NK-92 treated with Interleukin-12 subunit alpha and Interleukin-12 subunit beta, amount 100 ng/mL, for 24 hours (cell line): Measurements from ENCODE around the gene PRKCH.

ENCODE experiments used
- DNase-seq: peaks from one replicate; lab custom pipeline; 2025; lab: John Stamatoyannopoulos, UW

PRKCH gene

GRCh38 chr14:61553730-61554641 is 232.6 kb downstream of the PRKCH start:
- DNase-seq = no peak

DNA sequence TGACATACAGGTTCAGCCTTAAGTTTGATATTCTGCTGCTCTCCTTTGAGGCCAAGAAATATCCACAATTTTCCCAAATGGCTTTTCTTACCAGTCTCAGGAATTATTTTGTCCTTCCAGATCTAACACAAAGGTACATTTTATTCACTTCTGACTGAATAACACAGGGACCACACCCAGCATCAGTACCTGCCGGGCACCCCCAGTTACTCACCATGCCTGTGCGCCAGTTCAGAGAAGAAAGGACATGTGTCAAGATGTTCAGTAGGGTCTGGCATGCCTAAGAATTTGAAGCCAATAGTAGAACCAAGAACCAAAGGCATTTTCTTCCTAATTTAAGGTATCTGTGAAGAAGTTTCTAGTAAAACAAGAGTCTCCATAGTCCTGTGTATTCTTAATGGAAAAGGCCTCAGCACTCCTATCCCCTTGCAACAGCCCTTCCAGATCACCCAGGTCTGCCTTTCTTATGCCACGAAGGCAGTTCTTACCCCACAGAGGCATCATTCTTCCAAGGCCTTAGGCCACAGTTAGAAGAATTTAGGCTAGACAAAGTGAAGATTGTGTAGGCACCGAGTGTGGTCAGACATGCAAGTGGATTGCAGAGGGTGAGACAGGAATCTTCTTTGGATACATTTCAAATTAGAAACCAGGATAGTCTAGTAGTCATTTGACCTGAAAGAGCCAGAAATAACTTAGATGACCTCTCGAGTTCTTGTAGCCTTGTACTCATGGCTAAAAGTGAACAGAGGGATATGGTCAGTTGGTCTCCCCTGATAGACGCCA is 233.9 kb downstream of the PRKCH start:
- DNase-seq = no peak

GRCh38 chr14:61556455-61556854 is 235.1 kb downstream of the PRKCH start:
- no peak for DNase-seq

DNA sequence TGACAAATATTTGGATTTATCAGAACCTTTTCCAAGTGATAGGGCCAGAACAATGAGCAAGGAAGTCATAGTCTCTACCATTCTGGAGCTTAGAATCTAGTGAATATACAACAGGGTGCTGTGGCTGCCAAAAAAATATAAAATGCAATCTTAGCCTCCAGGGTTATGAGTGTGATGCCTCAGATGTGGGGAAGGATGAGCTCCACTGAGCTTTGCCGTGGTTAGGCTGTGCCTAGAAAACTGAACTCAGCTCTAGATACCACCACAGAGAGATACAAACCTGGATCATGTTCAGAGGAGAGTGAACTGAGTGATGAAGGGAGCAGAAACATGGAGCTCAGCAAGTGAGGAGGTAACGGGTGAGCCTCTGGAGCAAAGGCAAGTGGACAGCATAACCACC is 235.9 kb downstream of the PRKCH start:
- DNase-seq = no peak

DNA sequence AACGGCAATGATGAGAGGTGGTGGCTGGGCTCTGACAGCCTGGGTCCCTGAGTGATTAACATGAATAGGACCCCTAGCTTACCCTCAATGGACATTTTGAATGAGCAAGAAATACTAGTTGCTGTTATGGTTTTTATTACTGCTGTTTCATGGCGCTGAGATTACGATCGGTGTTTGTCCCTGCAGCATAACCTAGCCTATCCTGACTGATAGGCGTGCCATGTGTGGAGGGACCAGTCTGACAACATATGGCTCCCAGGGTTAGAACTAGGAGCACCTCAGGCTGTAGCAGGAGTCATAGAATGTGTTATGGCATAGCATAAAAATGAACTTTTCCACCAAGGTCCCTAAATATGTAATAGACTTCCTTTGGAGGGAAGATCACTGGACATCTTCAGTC is 236.5 kb downstream of the PRKCH start:
- DNase-seq = no peak

DNA sequence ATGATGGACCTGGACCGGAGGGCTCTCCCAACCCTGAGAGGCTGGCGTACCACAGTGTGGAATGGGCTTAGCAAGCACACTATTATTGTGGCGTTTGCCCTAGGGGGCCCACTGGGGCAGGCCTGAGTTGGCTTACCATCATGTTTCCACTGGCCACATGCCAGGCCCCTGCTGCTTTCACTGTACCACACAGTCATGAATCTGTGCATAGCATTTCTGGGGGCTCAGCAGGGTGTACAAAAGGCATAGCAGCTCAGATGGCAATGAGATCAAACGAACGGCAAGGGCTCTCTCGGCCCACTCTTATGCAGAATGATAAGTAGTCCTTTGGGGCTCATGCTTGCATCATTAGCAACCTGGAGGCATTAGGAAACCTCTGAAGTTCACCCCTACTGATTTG is 236.9 kb downstream of the PRKCH start:
- no peak for DNase-seq

DNA sequence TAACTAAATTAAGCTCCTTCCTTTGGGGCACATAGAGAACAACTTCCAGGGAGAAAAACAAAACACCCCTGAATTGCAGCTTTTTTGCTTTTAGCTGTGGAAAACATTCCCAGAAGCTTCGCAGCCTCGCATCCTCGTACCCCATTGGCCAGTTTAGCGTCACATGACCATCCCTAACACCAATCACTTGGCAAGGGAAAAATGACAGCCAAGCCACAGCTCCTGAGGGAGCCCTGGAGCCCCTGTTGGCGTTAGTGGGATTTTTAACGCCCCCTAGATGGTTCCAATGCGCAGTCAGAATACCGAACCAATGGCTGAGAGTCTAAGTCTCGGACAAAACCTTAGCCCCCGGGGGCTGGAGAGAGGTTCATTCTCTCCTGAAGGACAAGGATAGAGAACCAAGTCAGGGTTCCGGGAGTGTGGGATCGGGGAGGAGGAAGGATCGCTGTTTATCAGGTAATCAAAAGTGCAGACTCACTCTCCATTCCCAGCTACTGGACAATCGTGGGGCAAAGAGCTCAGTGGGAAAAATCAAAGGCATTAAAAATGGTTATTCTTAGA is 238.3 kb downstream of the PRKCH start:
- no peak for DNase-seq

GRCh38 chr14:61560323-61560722 is 238.9 kb downstream of the PRKCH start:
- DNase-seq = no peak

GRCh38 chr14:61561104-61561503 is 239.7 kb downstream of the PRKCH start:
- no peak for DNase-seq

GRCh38 chr14:61561657-61562276 is 240.4 kb downstream of the PRKCH start:
- DNase-seq = peak; percentile 19

DNA sequence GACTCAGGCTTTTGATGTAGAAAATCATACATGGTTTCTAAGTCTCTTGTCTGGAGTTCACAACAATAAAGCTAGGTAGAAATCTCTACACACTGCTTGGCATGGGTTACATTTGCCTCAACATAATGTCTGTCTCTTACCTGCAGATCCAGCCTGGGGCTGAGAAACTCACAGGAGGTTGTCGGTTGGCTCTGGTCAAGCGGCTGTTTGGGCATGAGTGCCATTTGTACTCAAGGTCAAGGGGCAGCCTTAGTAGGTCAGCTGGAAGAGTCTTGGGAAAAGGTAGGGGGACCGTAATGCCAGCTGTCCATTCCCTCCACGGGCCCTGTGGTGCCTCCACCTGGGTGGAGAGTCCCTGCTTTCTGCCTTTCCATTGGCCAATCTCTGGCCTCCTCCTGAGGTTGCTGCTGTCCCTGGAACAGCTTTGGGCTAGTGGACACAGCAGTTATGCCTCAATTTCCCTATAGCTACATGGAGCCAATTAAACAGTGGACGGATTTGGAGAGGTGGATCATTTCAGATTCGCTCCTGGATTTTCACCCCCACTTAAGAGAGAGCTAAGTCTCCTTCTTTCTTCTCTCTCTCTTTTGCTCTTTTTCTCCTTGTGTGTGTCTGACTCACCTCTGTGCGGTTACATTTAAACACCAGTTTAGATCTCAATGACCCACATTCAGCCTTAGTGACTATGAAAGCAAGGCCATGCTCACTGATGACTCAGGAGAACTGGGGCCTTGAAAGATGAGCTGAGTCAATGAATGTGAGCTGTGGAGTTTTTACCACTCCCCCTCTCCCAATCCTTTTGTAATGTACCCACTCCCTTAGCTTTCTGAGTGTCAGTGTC is 241.2 kb downstream of the PRKCH start:
- peak; percentile 45 for DNase-seq

DNA sequence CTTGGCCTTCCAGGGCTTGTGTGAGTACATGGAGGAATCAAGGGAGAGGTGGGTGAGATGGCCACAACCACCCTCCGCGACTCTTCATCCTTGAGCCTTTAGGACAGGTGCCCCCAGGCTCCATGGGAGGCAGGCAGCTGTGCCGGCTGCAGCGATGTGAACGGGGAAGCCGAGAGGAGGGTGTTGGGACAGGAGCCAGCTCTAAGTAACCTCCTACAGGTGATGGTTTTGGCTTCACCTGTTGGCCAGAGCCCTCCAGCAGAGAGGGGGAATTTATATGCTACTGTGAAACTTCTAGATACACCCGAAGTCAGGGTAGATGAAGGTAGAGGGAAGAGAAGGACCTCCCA is 241.8 kb downstream of the PRKCH start:
- DNase-seq = no peak

- no peak for DNase-seq
Measured at GRCh38 chr14:61563880-61564617, 242.7 kb downstream of the PRKCH start.

DNA sequence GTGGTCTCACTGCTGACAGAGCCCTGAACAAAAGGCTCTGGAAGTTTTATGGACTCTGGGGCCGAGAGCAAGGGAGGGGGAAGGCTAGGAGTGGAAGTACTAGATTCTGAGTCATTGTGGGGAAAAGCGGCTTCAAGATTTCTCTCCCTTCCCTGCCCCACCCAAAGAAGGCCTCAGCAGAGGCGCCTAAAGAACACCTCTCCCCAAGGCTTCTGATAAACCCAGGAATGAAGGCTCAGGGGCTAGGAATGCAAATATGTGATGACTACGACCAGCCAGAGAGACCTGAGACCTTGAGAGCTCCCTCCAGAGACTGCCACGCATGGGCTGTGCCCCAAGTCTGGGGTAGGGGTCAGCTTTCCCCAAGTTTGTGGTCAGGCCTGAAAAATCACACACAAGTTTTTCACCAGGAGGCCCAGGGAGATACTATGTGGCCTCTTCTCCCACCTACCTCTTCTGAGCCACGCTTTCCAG is 243.3 kb downstream of the PRKCH start:
- DNase-seq = no peak

DNA sequence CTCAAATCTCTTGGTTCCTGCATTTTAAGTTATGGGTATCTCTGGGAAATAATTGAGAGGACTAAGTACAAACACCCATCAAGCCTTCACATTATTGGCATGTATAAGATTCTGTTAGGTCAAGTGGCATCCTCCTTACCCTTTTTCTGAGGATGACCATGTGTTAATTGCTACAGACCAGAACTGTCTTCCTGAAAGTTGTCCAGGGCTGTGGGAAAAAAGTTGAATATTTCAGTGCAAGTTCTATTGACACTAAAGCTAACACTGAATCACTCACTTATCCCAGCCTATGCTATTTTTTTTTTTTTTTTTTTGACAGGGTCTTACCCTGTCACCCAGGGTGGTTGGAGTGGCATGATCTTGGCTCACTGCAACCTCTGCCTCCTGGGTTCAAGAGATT is 243.8 kb downstream of the PRKCH start:
- DNase-seq = no peak

DNA sequence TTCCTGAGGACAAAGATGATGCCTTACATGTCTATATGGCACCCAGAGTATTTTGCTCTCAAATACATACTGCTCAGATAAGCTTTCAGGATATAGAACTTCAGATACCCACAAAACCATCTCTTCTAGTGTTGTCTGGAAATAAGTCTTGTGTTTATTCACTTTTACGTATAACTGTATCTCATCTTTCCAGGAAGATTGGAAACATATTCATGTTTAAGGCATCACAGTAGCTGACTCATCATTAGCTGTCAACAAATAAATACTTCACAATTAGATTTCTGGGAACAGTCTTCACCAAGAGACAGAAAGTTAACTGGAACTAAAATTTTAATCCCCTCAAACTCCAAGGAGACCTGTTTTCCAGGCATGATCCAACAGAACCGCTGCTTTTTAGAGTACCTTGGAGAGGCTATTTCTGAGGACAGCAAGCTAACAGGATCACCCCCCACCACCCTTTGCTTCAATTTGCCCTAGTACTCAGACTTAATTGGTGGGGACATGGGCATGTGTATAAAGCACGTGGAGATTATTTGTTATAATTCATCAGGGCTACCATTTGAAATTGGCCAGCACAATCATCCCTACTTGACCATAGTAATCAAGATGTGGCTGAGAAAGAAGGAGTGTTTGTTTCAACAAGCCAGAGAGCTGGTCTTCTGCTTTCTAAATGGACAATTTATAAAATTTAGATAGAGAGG is 244.6 kb downstream of the PRKCH start:
- no peak for DNase-seq

GRCh38 chr14:61566537-61567225 is 245.3 kb downstream of the PRKCH start:
- no peak for DNase-seq

DNA sequence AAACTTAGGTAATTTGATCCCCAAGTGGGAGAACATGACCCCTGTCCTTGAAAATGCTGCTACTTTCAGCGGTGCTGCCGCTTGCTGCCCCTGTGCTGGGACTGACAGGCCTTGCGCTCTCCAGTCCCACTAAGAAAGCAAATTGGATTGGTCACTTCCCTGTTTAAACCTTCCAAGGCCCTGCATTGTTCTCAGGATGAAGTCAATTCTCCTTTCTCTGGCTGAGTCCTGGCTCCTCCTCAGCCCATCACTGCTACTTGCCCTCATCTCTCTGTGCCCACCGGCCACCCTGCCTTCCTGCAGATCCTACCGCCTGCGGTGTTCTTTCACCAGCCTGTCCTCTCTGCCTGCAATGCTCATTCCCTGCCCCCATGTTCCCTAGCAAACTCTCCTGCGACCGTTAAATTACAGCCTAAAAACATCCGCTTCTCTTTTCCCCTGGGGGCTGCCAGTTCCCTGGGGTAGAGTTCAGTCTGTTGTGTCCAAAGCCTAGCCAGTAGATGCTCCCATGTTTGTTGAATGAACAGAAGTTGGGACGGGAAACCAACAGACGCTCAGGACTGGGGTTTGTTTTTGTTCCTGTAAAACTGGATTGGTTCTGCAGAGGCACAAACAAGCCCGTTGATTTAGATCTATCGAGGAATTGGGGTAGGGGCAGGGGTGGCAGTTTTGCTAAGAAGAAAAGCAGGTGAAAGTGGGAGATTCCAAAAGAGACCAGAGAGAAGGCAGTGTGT is 246.6 kb downstream of the PRKCH start:
- DNase-seq = no peak

- no peak for DNase-seq
Measured at GRCh38 chr14:61568572-61569011, 247.2 kb downstream of the PRKCH start.
